ENCODE data around the gene SF3B4. TPM values are rescaled to one million over a fixed set of nuclear protein-coding genes. Genes with fewer than 3 reads are reported as not detected.
"Not testable (repeated sequence)": the region's sequence is repeated elsewhere in the genome, so short reads cannot be mapped to it uniquely, and the experiment has no call there.

The SF3B4 gene, protein sequence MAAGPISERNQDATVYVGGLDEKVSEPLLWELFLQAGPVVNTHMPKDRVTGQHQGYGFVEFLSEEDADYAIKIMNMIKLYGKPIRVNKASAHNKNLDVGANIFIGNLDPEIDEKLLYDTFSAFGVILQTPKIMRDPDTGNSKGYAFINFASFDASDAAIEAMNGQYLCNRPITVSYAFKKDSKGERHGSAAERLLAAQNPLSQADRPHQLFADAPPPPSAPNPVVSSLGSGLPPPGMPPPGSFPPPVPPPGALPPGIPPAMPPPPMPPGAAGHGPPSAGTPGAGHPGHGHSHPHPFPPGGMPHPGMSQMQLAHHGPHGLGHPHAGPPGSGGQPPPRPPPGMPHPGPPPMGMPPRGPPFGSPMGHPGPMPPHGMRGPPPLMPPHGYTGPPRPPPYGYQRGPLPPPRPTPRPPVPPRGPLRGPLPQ
- total RNA-seq = 22.8 TPM
- long read RNA-seq, transcript SF3B4-201 (6 exons, 2,085 nt) = major isoform, 29 of 31 reads
- long read RNA-seq, partial matches to known transcripts = 2 of 31 reads
- long read RNA-seq, other reads (novel, unspliced or antisense) = 0 of 31 reads

GRCh38 chr1:149927563-149928400, at the start of gene SF3B4:
TSS of gene SF3B4 (minus strand) at chr1:149927803. CDS start at chr1:149927759, 44 bp downstream.
- intact Hi-C loops (cut with DNase I) = no loop called here
- DNase-seq (peak; percentile 97), ATAC-seq (ENCODE audit: poor library complexity) (peak; percentile 99)

GRCh38 chr1:149977345-149977744, 49.7 kb upstream of the SF3B4 start:
- ATAC-seq (ENCODE audit: poor library complexity) = no peak
- no peak for DNase-seq
- intact Hi-C loops (cut with DNase I) = no loop called here

DNA sequence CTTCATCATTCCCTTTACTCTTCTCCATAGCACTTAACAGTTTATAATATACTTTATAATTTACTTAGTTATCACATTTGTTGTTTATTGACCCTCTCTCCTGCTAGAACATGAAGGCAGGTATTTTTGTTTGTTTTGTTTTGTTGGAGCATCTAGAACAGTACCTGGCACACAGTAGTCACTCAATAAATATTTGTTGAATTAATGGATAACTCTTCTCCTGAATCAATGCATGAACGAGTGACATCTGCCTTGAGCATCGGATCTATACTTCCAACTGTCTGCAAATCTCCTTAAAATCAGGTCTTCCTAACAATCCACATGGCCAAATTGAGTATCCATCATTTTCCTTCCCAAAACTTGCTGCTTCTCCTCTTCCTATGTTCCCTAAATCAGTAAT, 44.9 kb upstream of the SF3B4 start:
- ATAC-seq (ENCODE audit: poor library complexity) (no peak), DNase-seq (no peak)
- intact Hi-C loops (cut with DNase I) = no loop called here

GRCh38 chr1:149967646-149968045, 40.0 kb upstream of the SF3B4 start:
- ATAC-seq (ENCODE audit: poor library complexity) = no peak
- no peak for DNase-seq
- intact Hi-C loops (cut with DNase I) = no loop called here

GRCh38 chr1:149967041-149967440, 39.4 kb upstream of the SF3B4 start:
- intact Hi-C loops (cut with DNase I) = no loop called here
- DNase-seq = no peak
- no peak for ATAC-seq (ENCODE audit: poor library complexity)

GRCh38 chr1:149966405-149966804, 38.8 kb upstream of the SF3B4 start:
- intact Hi-C loops (cut with DNase I) = no loop called here
- ATAC-seq (ENCODE audit: poor library complexity) (no peak), DNase-seq (no peak)

GRCh38 chr1:149965440-149965839, 37.8 kb upstream of the SF3B4 start:
- intact Hi-C loops (cut with DNase I) = no loop called here
- no peak for ATAC-seq (ENCODE audit: poor library complexity)
- DNase-seq = no peak

DNA sequence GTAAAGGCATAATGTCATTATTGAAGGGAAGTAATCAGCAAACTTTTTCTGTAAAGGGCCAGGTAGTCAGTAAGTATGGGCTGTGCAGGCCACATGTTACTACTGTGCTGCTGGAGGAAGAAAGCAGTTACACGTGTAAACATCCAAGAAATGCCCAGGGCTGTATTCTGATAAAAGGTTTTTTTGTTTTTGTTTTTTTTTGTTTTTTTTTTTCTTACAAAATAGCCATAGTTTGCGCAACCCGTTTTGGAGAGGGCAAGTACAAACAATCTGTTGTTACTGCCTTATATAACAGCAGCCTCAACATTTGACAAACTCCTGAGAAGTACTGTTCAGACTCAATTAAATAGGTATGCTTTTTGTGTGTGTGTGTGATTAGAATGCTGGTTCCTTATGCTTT, 35.8 kb upstream of the SF3B4 start:
- intact Hi-C loops (cut with DNase I) = loop anchor here (2.0 to 5.0 kb wide), 2 partner anchors 89 to 204 kb away; no protein-coding TSS in a partner anchor
- DNase-seq = no peak
- peak; percentile 38 for ATAC-seq (ENCODE audit: poor library complexity)

GRCh38 chr1:149962736-149963135, 35.1 kb upstream of the SF3B4 start:
- no peak for DNase-seq
- intact Hi-C loops (cut with DNase I) = loop anchor here (2.0 to 5.0 kb wide), 2 partner anchors 90 to 205 kb away; no protein-coding TSS in a partner anchor
- peak; percentile 15 for ATAC-seq (ENCODE audit: poor library complexity)

- DNase-seq (no peak), ATAC-seq (ENCODE audit: poor library complexity) (peak; percentile 94)
- intact Hi-C loops (cut with DNase I) = loop anchor here (2.0 to 5.0 kb wide), 2 partner anchors 91 to 205 kb away; no protein-coding TSS in a partner anchor
Observed at GRCh38 chr1:149962039-149962647, 34.5 kb upstream of the SF3B4 start.

DNA sequence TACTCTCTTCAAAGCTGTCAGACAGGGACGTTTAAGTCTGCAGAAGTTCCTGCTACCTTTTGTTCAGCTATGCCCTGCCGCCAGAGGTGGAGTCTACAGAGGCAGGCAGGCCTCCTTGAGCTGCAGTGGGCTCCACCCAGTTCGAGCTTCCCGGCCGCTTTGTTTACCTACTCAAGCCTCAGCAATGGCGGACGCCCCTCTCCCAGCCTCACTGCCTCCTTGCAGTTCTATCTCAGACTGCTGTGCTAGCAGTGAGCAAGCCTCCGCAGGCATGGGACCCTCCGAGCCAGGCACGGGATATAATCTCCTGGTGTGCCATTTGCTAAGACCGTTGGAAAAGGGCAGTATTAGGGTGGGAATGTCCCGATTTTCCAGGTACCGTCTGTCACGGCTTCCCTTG, 29.9 kb upstream of the SF3B4 start:
- DNase-seq; ATAC-seq (ENCODE audit: poor library complexity); intact Hi-C loops (cut with DNase I): not testable (repeated sequence)

GRCh38 chr1:149949911-149950310, 22.3 kb upstream of the SF3B4 start:
- ATAC-seq (ENCODE audit: poor library complexity) (no peak), DNase-seq (no peak)
- intact Hi-C loops (cut with DNase I) = no loop called here

- ATAC-seq (ENCODE audit: poor library complexity) (no peak), DNase-seq (no peak)
- intact Hi-C loops (cut with DNase I) = no loop called here
Observed at GRCh38 chr1:149945206-149945605, 17.6 kb upstream of the SF3B4 start.

GRCh38 chr1:149942885-149943284, 15.3 kb upstream of the SF3B4 start:
- ATAC-seq (ENCODE audit: poor library complexity) = no peak
- intact Hi-C loops (cut with DNase I) = no loop called here
- no peak for DNase-seq

DNA sequence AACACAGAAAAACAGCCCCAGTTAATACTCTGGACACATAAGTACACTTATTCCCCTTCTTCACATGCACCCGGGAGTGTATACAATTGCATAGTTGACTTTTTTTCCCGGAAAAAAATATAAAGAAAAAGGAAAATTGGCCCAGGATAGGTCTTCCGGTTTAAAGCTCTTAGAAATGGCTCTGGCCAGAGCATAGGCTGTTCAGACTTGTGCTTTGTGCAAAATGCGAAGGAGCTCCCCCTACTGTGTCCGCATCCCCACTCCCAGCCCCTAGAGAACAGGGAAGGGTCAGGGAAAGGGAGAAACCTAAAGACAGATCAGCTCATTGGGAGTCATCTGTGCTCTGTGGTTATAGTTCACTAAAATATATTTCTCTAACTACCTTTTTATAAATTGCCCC, 14.6 kb upstream of the SF3B4 start:
- DNase-seq = no peak
- intact Hi-C loops (cut with DNase I) = no loop called here
- peak; percentile 49 for ATAC-seq (ENCODE audit: poor library complexity)

DNA sequence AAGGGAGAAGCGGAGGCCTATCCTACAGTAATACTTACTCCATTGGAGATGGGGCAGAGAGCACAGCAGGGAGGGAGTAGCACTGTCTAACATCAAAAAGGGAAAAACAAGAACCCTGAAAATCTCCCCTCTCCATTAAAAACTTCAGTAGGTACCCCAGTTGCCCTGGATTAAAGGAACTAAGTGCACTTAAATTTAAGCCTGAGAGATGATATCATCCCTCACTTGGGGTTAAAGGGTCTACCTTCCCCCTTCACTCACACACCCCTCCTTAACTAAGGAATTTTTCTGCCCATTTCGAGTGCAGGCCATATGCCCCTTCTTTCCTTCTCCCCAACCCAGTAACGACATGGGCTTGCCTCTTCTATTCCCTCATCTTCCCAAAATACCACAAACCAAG, 12.8 kb upstream of the SF3B4 start:
- no peak for DNase-seq
- intact Hi-C loops (cut with DNase I) = no loop called here
- no peak for ATAC-seq (ENCODE audit: poor library complexity)

DNA sequence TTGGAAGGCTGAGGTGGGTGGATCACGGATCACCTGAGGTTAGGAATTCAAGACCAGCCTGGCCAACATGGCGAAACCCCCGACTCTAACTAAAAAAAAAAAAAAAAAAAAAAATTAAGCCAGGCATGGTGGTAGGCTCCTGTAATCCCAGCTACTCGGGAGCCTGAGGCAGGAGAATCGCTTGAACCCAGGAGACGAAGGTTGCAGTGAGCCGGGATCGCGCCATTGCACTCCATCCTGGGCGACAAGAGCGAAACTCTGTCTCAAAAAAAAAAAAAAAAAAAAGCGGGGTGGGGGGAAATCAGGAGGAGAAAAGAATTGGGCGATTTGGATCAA, 11.0 kb upstream of the SF3B4 start:
- intact Hi-C loops (cut with DNase I); DNase-seq: not testable (repeated sequence)
- peak; percentile 5 for ATAC-seq (ENCODE audit: poor library complexity)

- ATAC-seq (ENCODE audit: poor library complexity) (no peak), DNase-seq (no peak)
- intact Hi-C loops (cut with DNase I) = no loop called here
Observed at GRCh38 chr1:149937759-149938158, 10.2 kb upstream of the SF3B4 start.

Measured in Right ventricle myocardium superior (tissue), 1 donor.